ENCODE data around the gene CIC. TPM values are rescaled to one million over a fixed set of nuclear protein-coding genes. Genes with fewer than 3 reads are reported as not detected.
A peak's percentile ranks its signal among the peaks of the same experiment; 100 is the strongest.

The CIC gene
- total RNA-seq, 1 donor from 2014 or later: 31.4 TPM

DNA sequence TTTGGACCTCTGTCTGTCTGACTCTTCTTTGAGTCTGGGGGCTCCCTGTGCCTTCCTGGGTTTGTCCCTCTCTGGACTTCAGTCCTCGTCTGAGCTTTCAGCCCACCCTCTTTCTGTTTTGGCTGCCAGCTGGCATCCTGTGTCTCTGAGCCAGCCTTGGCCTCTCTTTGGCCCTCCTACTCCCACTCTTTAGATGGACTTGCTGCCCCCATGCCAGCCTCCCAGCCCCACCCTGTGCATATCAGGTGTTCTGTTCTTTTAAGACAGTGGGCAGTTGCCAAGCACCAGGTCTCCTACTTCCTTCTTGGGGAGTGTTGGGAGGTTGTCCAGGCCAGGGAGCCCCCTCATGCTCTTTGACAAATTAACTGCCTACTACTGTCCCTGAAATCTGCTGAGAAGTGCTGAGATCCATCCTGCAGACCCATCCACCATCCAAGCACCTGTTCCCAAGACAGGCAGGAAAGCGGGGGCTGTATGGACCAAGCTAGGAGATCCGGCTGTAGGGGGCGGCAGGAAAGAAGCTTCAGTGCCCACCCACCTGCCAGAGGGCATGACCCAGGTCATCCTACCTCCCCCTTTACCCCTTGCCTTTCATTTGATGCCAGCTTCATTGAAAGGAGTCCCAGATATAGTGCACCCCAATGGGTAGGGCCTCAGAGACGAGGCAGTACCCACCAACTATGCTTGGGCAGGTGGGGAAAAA, 9.6 kb downstream of the CIC start:
- no peak for ATAC-seq

DNA sequence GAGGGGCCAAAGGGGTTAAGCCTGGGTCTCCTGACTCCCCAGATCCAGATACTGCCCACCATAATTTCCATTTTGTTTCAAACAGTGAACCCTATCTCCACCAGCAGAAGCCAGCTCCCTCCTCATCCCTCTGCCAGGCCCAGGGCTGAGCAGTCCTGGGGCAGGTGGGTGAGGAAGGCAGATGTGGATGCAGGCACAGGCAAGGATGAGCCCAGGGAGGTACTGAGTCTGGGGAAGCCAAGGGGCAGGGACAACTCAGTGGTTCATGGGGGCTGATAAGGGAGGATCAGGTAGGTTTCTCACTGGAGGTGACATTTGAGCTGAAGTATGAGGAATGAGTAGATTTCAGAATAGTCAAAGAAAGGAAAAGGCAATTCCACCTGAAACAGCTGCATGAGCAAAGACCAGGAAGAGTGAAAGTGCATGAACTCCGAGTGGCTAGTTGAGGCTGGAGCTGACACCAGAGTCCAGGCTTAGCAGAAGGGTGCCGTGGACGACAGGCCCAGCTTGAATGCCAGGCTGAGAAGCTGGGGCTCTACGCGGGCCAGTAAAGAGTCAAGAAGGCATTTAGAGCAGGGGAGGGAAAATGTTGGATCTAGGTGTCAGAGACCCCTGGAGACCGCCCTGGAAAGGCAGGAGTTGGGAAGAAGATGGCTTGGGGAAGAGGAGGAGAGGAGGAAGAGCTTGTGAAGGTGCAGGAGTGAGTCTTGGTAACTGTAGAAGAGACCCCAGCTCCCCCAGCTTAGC, 10.3 kb downstream of the CIC start:
- no peak for ATAC-seq

- peak; percentile 12 for ATAC-seq
These were observed 11.1 kb downstream of the CIC start for GRCh38 chr19:42279902-42280814.

GRCh38 chr19:42280815-42281145, 11.7 kb downstream of the CIC start:
- no peak for ATAC-seq

DNA sequence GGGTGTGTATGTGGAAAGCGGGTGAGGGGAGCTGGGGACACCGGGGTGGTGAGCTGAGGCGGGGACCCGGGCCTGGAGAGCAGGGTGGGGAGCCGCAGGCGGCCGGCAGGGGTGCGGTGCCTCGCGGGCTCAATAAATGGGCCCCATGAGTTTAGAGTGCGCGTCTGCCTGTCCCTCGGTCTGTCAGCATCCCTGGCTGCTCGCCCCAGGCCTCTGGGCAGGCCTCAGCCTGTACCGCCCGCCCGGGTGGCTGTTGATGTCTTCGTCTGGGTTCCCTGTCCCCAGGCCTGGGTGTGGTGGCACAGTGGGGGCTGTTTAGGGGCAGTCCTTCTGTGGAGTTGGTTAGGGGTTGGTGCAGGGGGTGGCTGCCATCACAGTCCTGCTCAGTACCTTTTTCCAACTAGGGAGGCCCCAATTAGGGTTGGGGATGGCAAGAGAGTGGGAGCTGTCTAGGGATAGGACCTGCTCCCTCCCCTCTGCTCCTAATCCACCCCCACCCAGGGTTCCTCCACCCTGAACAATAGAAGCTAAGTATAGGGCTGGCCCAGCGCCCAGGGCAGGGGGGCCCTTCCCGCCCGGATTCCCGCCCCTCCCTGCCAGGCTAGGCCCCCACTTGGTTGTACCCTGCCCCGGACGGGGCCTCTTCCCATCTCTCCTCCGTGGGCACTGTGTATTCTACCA, 12.2 kb downstream of the CIC start:
- peak; percentile 16 for ATAC-seq

GRCh38 chr19:42281827-42282762, 13.0 kb downstream of the CIC start:
- no peak for ATAC-seq

- ATAC-seq: no peak
These were observed 13.8 kb downstream of the CIC start for GRCh38 chr19:42282819-42283187.

- ATAC-seq: peak; percentile 75
These were observed 14.4 kb downstream of the CIC start for GRCh38 chr19:42283188-42284065.

DNA sequence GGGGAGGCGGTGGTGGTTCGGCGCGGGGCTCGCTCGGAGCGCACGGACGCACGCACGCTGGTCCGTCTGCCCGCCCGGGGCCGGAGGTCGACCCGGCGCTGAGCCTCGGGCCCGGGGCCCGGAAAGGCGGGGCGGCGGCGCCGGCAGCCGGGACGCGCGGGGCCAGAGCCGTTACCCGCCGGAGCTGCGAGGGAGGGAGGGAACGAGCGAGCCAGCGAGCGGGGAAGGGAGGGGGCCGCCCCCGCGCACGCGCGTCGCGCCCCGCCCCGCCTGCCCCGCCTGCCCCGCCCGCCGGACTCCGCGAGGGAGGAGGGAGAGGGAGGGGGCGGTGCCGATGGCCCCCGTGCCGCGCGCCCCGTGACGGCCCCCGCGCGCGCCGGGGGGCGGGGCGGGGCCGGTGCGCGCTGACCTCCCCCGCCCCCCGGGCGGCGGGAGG, 15.0 kb downstream of the CIC start:
- peak; percentile 48 for ATAC-seq

- ATAC-seq: no peak
These were observed 15.7 kb downstream of the CIC start for GRCh38 chr19:42284591-42285341.

DNA sequence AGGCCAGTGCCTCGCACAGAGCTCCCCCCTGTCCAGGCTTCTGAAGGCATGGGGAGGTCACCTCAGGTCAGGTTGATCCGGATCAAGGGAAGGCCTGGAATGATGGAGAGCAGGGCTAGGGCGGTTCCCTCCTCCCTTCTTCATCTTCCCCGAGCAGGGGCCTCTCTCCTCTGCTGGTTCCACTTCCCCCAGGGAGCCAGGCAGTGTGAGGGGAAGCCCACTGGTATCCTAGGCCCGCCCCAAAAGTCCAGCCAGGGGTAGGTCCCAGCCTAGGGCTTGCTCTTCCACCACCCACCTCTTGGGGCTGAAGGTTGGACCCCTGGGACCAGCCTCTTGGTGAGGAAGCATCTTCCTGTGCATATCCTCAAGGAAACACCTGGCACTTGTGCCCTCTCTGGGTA, 16.5 kb downstream of the CIC start:
- no peak for ATAC-seq

- no peak for ATAC-seq
These were observed 16.9 kb downstream of the CIC start for GRCh38 chr19:42285988-42286348.

- ATAC-seq: no peak
These were observed 17.4 kb downstream of the CIC start for GRCh38 chr19:42286349-42287016.

- no peak for ATAC-seq
These were observed 18.2 kb downstream of the CIC start for GRCh38 chr19:42287017-42287826.

- no peak for ATAC-seq
These were observed 18.7 kb downstream of the CIC start for GRCh38 chr19:42287827-42288107.

DNA sequence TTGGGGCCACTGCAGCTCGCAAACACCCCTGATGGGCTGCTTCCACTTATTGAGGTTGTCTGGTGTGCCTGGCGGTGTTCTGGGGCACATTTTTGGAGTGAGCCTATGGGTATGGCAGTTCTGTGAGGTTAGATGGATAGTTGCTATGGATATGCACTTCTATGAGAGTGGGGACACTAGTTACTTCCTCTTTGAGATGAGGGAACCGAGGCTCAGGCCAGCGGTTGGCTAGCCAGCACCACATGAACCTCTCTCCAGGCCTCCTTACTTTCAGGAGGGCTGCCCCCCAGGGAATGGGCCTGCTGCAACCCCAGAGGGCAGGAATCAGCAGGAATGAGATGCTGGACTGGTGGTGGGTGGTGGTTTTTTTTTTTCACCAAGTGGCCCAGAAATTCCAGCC, 19.3 kb downstream of the CIC start:
- ATAC-seq: no peak

DNA sequence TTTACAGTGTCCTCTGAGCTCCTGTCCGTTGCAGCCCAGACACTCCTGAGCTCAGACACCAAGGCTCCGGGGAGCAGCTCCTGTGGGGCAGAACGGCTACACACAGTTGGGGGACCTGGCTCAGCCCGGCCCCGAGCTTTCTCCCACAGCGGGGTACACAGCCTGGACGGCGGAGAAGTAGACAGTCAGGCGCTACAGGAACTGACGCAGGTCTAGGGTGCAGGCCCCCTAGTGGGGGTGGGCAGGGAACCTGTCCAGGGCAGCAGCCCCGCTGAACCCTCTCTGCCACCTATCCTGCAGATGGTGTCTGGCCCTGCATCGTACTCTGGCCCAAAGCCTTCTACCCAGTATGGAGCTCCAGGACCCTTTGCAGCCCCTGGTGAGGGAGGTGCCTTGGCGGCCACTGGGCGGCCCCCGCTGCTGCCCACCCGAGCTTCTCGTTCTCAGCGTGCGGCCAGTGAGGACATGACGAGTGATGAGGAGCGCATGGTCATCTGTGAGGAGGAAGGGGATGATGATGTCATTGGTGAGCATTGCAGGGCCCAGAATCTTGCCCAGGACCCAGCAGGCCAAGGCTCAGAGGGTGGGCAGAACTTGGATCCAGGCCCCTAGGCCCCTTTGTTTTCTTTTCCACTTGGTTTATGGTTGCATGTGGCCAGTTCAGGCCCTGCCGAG, 20.0 kb downstream of the CIC start:
- ATAC-seq: no peak

- ATAC-seq: no peak
These were observed 20.5 kb downstream of the CIC start for GRCh38 chr19:42289556-42290041.

Measured in esophagus mucosa (tissue), 1 donor.